ENCODE data around the gene ZNF225.

Gene ZNF225

GRCh38 chr19:44071824-44072542 lies 41.2 kb upstream of the ZNF225 start, which contains the start of gene ZNF284:
TSS of gene ZNF284 (plus strand) at chr19:44072159. CDS start at chr19:44076390, 4,231 bp downstream.
- peak within 1 kb of the TSS; percentile 75 for H3K27ac ChIP-seq (ENCODE audit: low read length)
- peak within 1 kb of the TSS; percentile 64 for H3K9ac ChIP-seq (ENCODE audit: low read depth, low read length)
- peak; percentile 5 for TF ChIP-seq CTCF (IDR thresholded peaks at IDR 0.05; ENCODE audit: borderline replicate concordance, extremely low read depth, low read length, poor library complexity, severe bottlenecking)
- no peak for TF ChIP-seq EZH2 (IDR thresholded peaks at IDR 0.05; ENCODE audit: borderline replicate concordance, low read depth, low read length, severe bottlenecking)
- peaks cover 5% of the 10 kb centered on the region; the same call in 1 of the 2 replicates for H3K36me3 ChIP-seq (ENCODE audit: insufficient read depth, low read length)
- H4K20me1 ChIP-seq (ENCODE audit: insufficient read depth, low read length): no peaks in the 10 kb centered on the region
- peaks cover 3% of the 10 kb centered on the region for H3K9me3 ChIP-seq (ENCODE audit: insufficient read depth, low read length, severe bottlenecking)
- peaks cover 23% of the 10 kb centered on the region for H3K79me2 ChIP-seq (ENCODE audit: insufficient read depth, low read length)
- peak within 1 kb of the TSS; percentile 94 for H3K4me2 ChIP-seq (ENCODE audit: insufficient read depth, low read length)
- H3K4me3 ChIP-seq (ENCODE audit: low read depth in 1 of 2, low read length in 2 of 2): peak within 1 kb of the TSS; percentile 73 to 92
- H3K4me1 ChIP-seq (ENCODE audit: insufficient read depth, low read length): peaks cover 30% of the 10 kb centered on the region
- ATAC-seq (ENCODE audit: insufficient read depth, low read depth) (peak; percentile 99), DNase-seq (peak; percentile 93)
- H3K27me3 ChIP-seq (ENCODE audit: insufficient read depth, low read length, poor library complexity): no peaks in the 10 kb centered on the region
- H2AFZ ChIP-seq (ENCODE audit: low read depth, low read length): peak within 1 kb of the TSS; percentile 99

GRCh38 chr19:44072543-44073401 lies 40.4 kb upstream of the ZNF225 start:
- DNase-seq: peak; percentile 17
- peak; percentile 39 for TF ChIP-seq CTCF (IDR thresholded peaks at IDR 0.05; ENCODE audit: borderline replicate concordance, extremely low read depth, low read length, poor library complexity, severe bottlenecking)
- TF ChIP-seq EZH2 (IDR thresholded peaks at IDR 0.05; ENCODE audit: borderline replicate concordance, low read depth, low read length, severe bottlenecking): no peak
- Histone ChIP-seq H3K4me2 (ENCODE audit: insufficient read depth, low read length) (peak overlapping the region; percentile 94), H3K9ac (ENCODE audit: low read depth, low read length) (peak overlapping the region; percentile 64), H3K27me3 (ENCODE audit: insufficient read depth, low read length, poor library complexity) (no peaks in the 10 kb centered on the region), H2AFZ (ENCODE audit: low read depth, low read length) (peak overlapping the region; percentile 99), H3K4me3 (ENCODE audit: low read depth in 1 of 2, low read length in 2 of 2) (peak overlapping the region; percentile 73 to 92), H4K20me1 (ENCODE audit: insufficient read depth, low read length) (no peaks in the 10 kb centered on the region), H3K4me1 (ENCODE audit: insufficient read depth, low read length) (peaks cover 30% of the 10 kb centered on the region), H3K79me2 (ENCODE audit: insufficient read depth, low read length) (peaks cover 26% of the 10 kb centered on the region), H3K27ac (ENCODE audit: low read length) (peak overlapping the region; percentile 75), H3K36me3 (ENCODE audit: insufficient read depth, low read length) (peaks cover 13% of the 10 kb centered on the region; the same call in 1 of the 2 replicates), H3K9me3 (ENCODE audit: insufficient read depth, low read length, severe bottlenecking) (peaks cover 3% of the 10 kb centered on the region)
- no peak for ATAC-seq (ENCODE audit: insufficient read depth, low read depth)

- Histone ChIP-seq H3K36me3 (ENCODE audit: insufficient read depth, low read length) (peaks cover 36% of the 10 kb centered on the region), H3K27ac (ENCODE audit: low read length) (no peak overlapping the region), H2AFZ (ENCODE audit: low read depth, low read length) (no peak overlapping the region), H3K79me2 (ENCODE audit: insufficient read depth, low read length) (peaks cover 26% of the 10 kb centered on the region), H3K27me3 (ENCODE audit: insufficient read depth, low read length, poor library complexity) (no peaks in the 10 kb centered on the region), H3K4me3 (ENCODE audit: low read depth in 1 of 2, low read length in 2 of 2) (no peak overlapping the region), H3K4me2 (ENCODE audit: insufficient read depth, low read length) (no peak overlapping the region), H3K9ac (ENCODE audit: low read depth, low read length) (no peak overlapping the region), H4K20me1 (ENCODE audit: insufficient read depth, low read length) (no peaks in the 10 kb centered on the region), H3K9me3 (ENCODE audit: insufficient read depth, low read length, severe bottlenecking) (no peaks in the 10 kb centered on the region), H3K4me1 (ENCODE audit: insufficient read depth, low read length) (peaks cover 25% of the 10 kb centered on the region)
- no peak for DNase-seq
- ATAC-seq (ENCODE audit: insufficient read depth, low read depth): no peak
- TF ChIP-seq EZH2 (IDR thresholded peaks at IDR 0.05; ENCODE audit: borderline replicate concordance, low read depth, low read length, severe bottlenecking): no peak
- TF ChIP-seq CTCF (IDR thresholded peaks at IDR 0.05; ENCODE audit: borderline replicate concordance, extremely low read depth, low read length, poor library complexity, severe bottlenecking): no peak
Measured at GRCh38 chr19:44076325-44076724, 36.9 kb upstream of the ZNF225 start.
